Measurements from ENCODE around the gene MEAF6.

The MEAF6 gene

DNA sequence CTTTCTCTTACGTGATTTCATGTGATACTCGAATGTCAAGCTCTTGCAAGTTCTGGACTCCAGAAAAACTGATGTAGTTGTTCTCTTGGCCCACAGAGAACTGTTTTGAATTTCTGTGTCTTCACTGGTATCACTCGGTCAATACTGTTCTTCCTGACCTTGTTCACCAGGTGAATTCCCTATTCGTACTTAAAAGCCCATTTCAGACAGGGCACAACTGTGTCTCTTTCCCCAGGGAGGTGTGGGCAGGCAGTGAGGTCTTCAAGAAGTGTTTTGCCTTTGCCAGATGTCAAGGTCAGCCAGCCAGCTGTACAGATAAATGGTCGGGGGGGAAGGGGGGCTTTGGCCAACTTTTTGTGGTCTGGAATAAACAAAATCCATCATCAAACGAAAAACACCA is 67.7 kb downstream of the MEAF6 start:
- H3K36me3 ChIP-seq (ENCODE audit: control insufficient read depth, insufficient read depth, low read length, severe bottlenecking) = no peaks in the 10 kb centered on the region
- no peak for DNase-seq (ENCODE audit: low read depth)
- peaks cover 21% of the 10 kb centered on the region for H3K27me3 ChIP-seq (replicated peaks; ENCODE audit: control insufficient read depth, insufficient read depth, low read length)
- no peak overlapping the region for H3K9ac ChIP-seq (ENCODE audit: low read length)
- no peaks in the 10 kb centered on the region for H3K9me3 ChIP-seq (ENCODE audit: control insufficient read depth, low read length)
- no peak overlapping the region for H3K4me3 ChIP-seq (ENCODE audit: low read length)
- peaks cover under 1% of the 10 kb centered on the region for H3K4me1 ChIP-seq (ENCODE audit: control insufficient read depth, insufficient read depth, low read length)

DNA sequence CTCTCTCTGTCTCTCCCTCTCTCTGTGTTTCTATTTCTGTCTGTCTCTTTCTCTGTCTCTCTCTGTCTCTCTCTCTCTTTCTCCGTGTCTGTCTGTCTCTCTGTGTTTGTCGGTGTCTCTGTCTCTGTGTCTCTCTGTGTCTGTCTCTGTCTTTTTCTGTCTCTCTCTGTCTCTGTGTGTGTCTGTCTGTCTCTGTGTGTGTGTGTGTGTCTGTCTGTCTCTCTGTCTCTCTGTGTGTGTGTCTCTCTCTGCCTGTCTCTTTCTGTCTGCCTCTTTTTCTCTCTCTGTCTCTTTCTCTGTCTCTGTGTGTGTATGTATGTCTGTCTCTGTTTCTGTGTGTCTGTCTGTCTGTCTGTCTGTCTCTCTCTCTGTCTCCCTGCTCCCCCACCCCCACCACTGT is 71.9 kb downstream of the MEAF6 start:
- Histone ChIP-seq H3K4me3 (ENCODE audit: low read length) (no peak overlapping the region), H3K4me1 (ENCODE audit: control insufficient read depth, insufficient read depth, low read length) (no peaks in the 10 kb centered on the region), H3K9me3 (ENCODE audit: control insufficient read depth, low read length) (no peaks in the 10 kb centered on the region), H3K27me3 (replicated peaks; ENCODE audit: control insufficient read depth, insufficient read depth, low read length) (peaks cover 44% of the 10 kb centered on the region), H3K9ac (ENCODE audit: low read length) (no peak overlapping the region), H3K36me3 (ENCODE audit: control insufficient read depth, insufficient read depth, low read length, severe bottlenecking) (no peaks in the 10 kb centered on the region)
- DNase-seq (ENCODE audit: low read depth) = no peak
